ENCODE measurements around the gene NRXN3.

The NRXN3 gene

DNA sequence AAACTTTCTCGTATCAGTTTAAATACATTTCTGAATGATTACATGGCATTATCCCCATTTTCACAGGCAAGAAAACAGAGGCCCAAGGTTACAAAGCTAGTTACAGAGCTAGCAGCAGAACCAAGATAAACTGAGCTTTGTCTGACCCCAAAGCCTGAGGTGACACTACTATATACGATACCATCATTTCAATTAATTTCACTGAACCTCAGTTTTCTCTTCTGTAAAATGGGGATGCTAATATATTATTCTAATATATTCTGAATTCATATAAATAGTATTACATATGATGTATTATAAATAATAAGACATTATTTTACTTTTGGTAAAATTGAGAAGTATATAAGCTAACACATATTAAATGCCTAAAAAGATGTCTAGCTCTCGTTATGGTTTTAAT is 143.3 kb downstream of the NRXN3 start:
- H3K4me3 ChIP-seq = no peak overlapping the region
- H3K27ac ChIP-seq = no peak overlapping the region

DNA sequence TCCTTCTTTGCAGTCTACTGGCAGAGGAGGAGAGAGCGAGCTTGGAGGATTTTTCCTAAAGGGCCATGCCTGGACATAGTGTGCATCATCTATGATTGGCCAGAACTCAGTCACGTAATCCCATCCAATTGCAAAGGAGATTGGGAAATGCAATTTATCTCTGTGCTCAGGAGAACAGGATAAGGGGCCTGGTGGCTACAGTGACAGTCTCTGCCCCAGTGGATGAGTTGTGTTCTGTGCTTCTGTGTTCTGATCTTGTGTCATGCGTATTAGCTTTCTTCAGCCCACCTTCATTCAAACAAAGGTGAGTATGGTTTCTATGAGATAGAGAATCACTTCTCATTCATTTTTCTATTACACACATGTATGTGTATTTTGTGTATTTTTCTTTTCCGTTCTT is 144.3 kb downstream of the NRXN3 start:
- H3K27ac ChIP-seq = no peak overlapping the region
- no peak overlapping the region for H3K4me3 ChIP-seq

DNA sequence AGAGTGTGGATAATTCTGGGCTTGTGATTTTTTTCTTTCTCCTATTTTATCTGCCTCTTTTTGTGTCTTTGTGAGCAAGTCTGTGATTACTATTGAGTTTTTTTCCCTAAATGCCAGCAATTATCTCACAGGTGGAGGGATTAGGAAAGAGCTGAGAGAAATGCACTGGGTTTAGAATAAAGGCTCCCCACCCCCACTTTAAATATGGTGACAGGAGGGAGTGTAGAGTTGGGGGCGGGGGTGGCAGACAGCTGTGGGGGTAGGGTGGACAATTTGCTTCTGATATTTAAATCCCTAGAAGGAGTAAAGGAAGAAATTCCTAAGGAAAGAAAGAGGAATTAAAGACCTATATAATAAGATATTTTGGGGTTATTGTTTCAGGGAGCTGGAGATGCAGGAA is 145.9 kb downstream of the NRXN3 start:
- H3K4me3 ChIP-seq = no peak overlapping the region
- H3K27ac ChIP-seq = no peak overlapping the region

DNA sequence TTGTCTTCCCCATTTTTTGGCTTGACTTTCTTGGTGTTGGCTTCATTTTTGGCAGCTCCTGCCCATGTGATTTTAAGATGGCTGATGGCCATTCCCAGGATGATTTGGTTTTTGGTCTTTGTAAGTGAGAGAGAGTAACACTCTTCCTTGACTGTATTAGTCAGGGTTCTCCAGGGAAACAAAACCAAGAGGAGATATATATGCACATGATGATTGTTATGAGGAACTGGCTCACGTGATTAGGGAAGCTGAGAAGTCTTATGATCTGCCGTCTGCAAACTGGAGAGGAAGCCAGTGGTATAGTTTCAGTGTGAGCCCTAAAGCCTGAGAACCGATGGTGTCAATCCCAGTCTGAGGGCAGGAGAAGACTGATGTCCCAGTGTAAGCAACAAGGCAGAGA is 146.6 kb downstream of the NRXN3 start:
- Histone ChIP-seq H3K27ac (no peak overlapping the region), H3K4me3 (no peak overlapping the region)

- no peak overlapping the region for H3K27ac ChIP-seq
- H3K4me3 ChIP-seq = no peak overlapping the region
Measured at GRCh38 chr14:78319406-78319805, 149.2 kb downstream of the NRXN3 start.

DNA sequence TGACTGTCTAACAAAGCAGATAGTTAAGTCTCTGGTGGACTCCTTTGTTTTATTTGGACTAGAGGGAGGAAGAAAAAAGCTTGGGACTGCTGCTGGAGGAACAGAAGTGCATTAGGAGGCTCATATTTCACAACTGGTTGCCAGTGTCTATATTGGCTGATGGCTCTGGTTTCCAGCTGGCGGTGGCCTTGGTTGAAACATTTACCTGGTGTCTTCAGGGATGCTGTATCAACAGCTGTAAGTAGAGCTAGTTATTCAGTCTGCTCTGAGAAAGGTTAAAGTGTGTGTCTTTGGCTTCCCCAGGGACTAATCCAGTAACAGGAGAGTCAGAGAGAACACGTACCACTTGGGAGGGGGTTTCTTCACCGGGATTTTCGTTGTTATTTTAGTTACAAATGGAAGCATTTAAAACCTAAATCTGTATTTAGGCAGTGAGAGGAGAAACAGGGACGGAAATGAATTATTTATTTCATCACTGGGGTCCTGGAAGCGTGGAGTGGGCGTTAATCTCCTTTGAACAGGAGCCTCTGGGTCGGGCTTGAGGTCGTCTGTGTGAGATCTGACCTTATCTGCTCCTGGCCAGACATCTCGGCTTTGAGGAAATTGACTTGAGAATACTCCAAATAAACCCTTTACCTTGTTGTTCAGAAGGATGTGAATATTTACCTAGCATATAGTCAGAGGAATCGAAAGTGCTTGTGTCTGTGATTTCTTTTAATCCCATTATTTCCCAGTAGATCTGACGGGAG is 149.9 kb downstream of the NRXN3 start:
- Histone ChIP-seq H3K4me3 (no peak overlapping the region), H3K27ac (no peak overlapping the region)

DNA sequence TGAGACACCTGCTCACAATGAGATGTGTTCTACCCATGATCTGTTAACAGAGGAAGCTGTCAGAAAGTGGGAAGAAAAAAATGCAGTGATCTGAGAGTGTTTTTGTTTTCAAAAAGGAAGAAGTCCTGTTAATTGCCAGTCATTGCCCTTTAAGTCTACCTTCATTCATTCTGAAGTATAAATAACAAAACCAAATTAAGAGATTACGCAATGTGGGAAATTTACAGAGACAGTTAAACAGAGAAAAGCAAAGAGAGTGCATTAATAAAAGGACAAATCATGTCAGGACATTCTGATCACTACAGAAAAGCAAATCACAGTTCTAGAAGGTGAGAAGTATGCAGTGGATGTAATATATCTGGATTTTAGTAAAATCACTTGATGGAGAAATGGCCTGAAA is 154.2 kb downstream of the NRXN3 start:
- H3K4me3 ChIP-seq = no peak overlapping the region
- no peak overlapping the region for H3K27ac ChIP-seq

DNA sequence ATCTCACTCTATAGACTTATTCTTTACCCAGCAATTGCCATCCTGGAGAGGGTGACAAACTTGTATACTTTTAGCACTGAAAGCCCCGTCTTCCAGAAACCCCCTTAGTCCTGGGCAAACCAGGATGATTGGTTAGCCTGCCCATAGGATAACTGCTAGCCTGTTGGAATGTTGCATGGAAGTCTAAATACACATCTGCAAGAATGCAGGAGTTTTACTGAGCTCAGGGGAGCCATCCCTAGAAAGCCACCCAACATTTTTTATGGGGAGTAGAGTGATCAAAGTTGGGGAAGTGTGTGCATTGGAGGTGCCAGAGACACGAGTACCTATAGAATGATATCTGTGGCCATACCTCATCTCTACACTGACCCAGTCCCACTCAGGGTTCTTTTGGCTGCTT is 155.7 kb downstream of the NRXN3 start:
- Histone ChIP-seq H3K4me3 (no peak overlapping the region), H3K27ac (no peak overlapping the region)

DNA sequence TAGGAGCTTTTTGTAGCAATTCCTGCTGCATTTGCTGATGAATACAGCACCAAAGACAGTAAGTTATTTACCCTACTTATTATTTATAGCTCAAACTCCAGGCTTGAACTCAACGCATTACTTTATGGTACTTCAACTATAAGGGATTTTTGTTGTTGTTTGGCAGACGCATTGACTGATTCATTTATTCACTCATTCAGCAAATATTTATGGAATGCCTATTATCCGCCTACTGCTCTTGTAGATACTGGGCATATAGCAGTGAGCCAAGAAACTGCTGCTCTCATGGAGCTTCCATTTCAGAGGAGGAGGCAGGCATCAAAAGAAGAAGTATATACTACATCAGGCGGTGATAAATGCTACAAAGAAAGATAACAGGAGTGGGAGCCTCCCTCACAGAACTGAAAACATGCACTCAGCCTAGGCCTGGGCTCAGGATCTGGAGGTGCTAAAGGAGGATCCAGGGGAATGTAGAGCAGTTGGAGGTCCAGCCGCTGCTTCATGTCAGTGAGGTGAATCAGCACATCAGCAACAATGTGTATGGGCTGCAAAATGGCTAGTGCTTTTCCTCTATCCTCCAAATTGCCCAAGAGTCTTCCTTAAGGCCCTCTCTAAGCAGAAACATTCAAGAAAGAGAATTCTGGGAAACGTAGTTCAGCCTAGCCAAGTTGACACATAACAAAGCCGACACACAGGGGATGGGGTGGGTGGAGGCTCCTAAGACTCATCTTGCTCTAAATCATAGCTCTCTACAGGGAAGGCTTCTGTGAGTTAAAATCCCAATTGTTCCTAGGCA is 157.5 kb downstream of the NRXN3 start:
- H3K27ac ChIP-seq = no peak overlapping the region
- H3K4me3 ChIP-seq = no peak overlapping the region

DNA sequence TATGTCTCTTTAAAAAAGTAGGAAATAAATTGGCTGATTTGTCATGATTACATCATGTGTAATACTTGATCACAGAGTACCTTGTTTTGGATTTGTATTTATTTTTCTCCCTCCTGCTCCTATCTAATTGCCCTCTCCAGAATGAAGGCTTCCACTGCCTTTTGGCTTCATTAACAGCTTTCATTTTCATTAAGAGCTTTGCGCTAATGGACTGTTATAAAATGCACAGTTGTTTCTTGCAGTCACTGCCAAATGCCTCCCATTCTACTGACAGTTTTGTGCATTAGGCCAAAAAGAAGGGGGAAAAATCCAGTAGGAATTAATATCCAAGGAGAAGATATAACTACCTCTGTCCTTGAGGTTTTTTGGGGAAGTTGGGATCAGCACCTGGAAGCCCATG is 159.2 kb downstream of the NRXN3 start:
- no peak overlapping the region for H3K27ac ChIP-seq
- no peak overlapping the region for H3K4me3 ChIP-seq

- Histone ChIP-seq H3K27ac (no peak overlapping the region), H3K4me3 (no peak overlapping the region)
Measured at GRCh38 chr14:78335531-78335930, 165.4 kb downstream of the NRXN3 start.

GRCh38 chr14:78340250-78340649 is 170.1 kb downstream of the NRXN3 start:
- H3K27ac ChIP-seq = no peak overlapping the region
- no peak overlapping the region for H3K4me3 ChIP-seq

DNA sequence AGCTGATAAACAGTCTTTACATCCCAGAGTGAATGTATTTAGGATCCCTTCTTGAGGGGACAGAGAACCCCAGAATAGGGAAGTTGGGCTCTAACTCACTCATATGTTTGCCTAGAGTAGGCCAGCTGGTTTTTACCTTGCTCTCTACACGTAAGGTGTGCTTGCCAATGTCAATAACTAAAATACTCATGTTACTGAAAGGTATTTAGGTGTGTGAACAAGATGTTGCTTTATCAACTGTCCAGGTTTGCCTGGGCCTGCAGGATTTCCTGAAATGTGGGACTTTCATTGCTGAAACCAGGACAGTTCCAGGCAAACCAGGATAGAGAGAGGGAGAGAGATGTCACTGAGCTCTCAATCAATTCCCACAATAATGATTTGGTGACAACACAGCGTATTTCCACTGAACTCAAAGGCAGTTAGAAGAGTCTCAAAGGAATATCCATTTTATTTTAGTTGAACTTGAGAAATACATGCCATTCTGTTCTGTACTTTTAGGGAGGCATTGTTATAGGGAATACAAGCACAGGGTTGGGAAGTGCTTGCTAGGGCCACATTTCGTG is 171.7 kb downstream of the NRXN3 start:
- Histone ChIP-seq H3K4me3 (no peak overlapping the region), H3K27ac (no peak overlapping the region)

DNA sequence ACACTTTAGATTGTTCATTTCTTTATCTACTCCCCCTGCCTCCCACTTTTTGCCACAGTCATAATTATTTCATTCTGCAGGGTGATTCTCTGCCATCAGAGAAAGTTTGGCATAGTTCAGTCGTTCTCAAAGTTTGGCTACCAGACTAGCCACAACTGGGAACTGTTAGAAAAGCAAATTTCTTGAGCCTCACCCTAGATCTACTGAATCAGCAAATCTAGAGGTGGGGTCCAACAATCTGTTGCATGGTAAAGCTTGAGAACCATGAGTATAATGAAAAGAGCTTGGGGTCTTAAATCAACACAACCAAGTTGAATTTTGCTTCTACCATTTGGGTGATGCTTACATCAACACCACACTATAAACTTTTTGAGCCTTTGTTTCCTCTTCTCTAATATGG is 172.7 kb downstream of the NRXN3 start:
- H3K27ac ChIP-seq = no peak overlapping the region
- H3K4me3 ChIP-seq = no peak overlapping the region

DNA sequence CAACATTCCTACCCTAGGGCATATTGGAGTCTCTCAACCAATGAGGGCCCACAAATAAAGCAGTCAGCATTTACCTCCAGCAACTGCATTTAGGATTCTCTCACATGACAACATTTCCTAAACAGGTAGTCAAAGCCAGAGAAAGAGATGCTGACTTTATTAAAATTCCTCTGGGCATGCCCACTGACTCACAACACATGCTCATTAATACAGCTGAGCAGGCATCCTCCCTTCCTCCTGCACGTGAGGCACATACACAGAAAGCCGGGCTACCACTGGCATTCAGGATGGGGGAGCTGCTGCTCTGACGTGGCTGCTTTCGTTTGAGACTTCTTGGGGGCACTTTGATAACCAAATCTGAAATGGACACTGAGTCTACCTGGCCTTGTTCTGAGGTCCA is 174.1 kb downstream of the NRXN3 start:
- Histone ChIP-seq H3K27ac (no peak overlapping the region), H3K4me3 (no peak overlapping the region)

DNA sequence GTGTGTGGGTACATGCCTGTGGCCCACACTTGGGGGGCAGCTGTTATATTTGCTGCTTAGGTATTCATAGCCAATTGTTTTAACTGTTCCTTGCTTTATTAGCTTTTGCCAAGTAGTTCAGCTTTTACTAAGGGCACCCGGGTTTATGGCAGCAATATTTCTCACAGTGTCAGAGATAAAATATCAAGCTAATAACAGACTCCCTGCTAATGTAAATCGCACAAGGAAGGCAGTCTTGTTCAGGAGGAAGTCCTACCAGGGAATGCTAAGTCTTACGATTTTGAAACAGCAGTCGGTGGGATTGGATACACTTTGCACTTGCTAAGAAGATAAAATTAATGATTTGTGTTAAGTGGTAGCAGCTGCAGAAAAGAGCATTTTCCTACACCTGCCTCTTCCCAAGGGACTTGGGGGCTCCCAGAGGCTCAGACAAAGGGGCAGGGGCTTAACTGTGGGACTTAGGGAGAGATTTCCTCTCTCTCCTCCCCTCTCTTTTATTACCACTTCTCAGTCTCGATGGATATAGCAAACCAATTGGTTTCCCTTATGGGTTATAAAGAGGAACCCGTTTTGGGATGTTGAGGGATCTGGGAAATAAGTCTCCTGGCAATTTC is 175.1 kb downstream of the NRXN3 start:
- H3K4me3 ChIP-seq = no peak overlapping the region
- no peak overlapping the region for H3K27ac ChIP-seq

DNA sequence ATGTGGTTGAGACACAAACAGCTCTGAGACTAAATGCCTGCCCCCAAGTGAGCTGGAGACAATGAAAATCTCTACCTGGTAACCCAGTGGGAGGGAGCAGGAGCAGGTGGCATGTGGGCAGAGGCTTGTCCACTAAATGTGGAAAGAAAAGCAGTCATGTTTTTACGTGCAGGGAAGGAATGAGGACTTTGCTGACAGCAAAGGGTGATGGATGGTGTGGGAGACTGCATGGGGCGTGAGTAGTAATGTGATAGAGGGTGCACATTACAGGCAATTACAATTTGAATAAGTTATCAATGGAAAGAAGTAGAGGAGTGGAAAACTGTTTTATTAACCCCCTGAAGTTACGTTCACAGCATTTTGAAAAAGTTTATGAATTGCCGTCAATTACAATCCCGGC is 176.6 kb downstream of the NRXN3 start:
- no peak overlapping the region for H3K4me3 ChIP-seq

GRCh38 chr14:78355109-78355508 is 184.9 kb downstream of the NRXN3 start:
- H3K4me3 ChIP-seq = no peak overlapping the region
- no peak overlapping the region for H3K27ac ChIP-seq

More for the DNA sequence above, 176.6 kb downstream of the NRXN3 start:
- no peak overlapping the region for H3K27ac ChIP-seq

GRCh38 chr14:78356391-78356790 is 186.2 kb downstream of the NRXN3 start:
- H3K27ac ChIP-seq = no peak overlapping the region
- no peak overlapping the region for H3K4me3 ChIP-seq

DNA sequence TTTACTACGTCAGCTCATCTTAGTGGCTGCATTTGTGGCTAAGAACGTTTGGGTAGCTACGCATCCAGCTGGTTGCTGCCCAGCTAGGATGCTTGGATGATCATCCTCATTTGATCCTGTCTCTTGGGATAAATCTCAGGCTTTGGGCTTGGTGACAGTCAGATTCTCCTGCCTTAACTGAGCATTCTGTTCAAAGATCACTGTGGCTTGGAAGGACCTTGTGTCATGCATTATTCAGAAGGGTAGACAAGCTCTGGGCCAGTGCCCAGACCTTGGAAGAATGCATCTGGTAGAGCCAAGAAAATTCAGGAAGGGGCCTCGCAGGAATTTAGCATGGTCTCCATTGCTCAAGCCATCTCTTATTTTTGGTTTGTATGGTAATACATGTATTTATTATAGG is 188.4 kb downstream of the NRXN3 start:
- no peak overlapping the region for H3K4me3 ChIP-seq
- no peak overlapping the region for H3K27ac ChIP-seq

DNA sequence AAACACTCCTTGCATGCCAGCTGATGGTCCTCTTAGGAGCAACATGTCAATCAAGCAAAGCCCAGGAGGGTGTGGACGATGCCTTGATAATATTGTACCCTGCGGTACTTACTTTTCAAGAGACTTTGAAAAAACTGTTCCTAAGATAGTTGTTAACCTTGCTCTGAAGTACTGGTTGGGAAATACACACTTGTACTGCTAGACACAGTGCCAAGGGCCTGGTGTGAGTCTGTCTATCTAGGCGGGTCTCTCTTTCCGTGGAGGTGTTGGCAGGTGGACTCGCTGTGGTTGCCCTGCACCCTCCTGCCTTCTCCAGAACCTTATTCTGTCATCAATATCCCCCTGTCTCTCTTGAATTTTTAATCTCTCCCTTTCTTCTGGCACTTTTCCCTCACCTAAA is 189.4 kb downstream of the NRXN3 start:
- no peak overlapping the region for H3K4me3 ChIP-seq
- no peak overlapping the region for H3K27ac ChIP-seq
